ENCODE data around the gene CASTOR1.
A peak's percentile ranks its signal among the peaks of the same experiment; 100 is the strongest.

Gene CASTOR1

DNA sequence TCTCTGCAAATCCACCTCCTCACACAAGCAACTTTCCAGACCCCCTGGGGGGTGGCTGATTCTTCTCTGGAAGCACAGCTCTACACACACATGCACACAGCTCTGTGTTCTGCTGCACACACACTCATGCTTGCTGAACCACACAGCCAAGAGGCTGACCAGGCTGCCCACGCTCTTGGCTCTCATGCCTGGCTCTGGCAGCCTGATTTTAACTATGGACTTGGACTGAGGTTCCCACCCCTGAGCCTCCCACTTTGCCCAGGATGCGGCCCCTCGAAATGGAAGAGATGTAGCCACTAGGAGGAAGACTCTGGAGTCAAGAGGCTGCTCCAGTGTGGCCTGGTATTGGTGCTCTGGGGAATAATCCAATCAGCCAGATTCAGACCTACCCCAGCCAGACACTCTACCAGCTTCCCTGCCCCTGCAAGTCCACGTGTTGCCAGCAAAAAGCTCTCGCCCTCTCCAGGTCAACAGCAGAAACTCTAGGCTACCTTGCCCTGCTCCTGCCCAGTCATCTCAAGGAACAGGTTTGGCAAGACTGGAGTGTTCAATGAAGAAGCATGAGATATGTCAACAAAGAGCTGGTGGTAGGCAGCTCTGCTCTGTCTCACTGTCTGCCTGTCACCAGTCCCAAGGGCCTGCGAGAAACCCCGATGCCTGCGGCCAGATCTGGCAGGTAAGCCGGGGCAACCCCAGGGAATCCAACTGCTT lies 8.8 kb upstream of the CASTOR1 start:
- no peak for DNase-seq

DNA sequence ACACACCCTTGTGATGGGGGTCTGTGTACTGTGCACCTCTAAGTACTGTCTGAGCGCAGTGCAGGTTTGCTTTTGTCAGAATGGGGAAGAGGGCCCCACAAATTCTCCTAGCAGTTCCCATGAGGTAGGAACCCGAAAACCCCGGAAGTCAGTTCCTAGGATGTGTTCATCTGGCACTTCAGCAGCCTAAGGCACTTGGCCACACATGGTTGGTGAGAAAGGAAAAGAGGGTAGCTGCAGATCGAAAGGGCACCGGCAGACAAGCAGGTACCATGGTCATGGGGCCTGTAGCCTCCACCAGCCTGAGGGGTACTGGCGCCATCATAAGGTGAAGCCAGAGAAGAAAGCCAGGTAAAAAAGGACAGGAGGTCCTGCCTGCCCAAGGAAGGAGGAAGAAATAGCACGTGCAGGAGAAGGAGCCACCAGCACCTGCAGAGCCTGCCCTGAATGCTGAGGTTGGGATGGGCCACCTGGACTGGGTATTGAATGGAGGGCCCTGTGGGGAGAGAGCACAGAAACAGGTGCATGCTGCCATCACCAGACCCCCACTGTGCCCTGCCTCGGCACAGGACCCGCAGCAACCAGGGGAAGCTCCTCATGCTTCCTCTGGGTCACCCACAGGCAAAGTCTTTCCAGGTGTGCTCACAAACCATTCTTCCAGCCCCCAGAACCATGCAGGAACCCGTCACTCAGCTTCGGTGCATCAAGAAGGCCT lies 8.1 kb upstream of the CASTOR1 start:
- DNase-seq, result no peak

DNA sequence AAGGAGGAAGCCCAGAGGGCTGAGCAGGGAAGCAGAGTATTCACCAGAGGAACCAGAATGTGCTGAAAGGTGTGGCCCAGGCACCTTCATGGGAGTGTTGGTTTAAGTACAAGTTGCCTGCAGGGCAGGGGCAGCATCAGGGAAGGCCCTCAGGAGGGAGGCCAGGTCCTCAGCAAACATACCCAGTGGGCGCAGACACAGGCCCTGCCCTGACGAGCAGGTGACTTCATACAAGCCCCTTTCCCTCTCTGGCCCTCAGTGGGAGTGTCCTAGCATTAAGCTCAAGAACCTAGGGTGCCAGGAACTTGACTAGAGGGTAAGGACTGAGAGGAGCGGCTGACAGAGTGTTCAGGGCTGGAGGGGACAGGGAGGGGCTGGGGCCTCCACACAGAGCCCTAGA lies 7.5 kb upstream of the CASTOR1 start:
- no peak for DNase-seq

DNA sequence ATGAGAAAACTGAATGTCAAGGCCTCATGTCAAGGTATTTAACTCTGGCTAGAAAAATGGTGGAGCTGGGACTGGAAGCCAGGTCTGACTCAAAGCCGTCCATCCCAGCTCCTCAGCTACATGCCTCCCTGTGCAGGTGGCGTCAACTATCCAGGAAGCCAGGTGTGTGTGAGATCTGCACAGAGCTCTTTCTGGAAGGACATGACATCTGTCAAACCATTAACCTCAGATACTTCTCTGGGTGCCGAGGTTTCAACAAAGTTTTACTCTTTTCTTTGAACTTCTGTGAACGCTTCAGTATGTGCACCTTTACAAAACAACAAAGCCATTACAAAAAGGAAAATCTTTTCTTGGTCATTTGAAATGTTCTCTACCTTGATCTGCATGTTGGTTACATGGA lies 7.0 kb upstream of the CASTOR1 start:
- no peak for DNase-seq

DNA sequence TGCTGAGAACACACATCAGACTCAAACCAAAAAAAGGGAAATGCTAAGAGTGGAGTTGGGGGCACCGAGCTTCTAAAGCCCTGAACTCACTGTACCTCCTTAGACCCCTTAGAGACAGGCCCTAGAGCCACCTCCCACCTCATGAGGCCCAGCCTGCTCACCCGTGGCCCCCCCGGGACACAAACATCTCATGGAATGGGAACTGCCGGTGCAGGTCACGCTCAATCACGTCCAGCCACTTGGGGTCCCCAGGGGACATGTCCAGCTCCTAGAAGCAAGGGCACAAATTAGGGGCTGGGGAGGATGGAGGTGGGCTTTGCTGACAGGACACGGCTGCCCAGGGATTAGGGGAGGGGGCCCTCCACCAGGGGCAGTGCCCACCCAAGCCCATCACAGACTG lies 6.3 kb upstream of the CASTOR1 start:
- no peak for DNase-seq

DNA sequence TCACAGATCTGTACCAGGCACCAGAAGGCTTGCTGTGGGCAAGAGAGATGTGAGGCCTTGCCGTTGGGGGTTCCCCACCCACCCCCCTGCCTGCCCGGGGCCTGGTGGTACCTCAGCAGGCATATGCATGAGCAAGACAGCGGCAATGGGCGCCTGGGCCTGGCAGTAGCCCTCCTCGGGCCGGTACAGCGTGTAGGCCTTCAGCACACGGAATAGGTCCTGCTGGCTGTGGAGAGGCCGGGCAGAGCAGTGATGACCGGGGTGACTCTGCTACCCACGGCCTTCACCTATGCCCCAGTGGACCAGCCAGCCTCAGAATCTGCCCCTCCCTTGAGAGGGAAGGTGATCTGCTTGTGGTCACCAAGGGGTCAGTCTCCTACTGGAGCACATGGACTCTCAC lies 5.5 kb upstream of the CASTOR1 start:
- DNase-seq, result no peak

DNA sequence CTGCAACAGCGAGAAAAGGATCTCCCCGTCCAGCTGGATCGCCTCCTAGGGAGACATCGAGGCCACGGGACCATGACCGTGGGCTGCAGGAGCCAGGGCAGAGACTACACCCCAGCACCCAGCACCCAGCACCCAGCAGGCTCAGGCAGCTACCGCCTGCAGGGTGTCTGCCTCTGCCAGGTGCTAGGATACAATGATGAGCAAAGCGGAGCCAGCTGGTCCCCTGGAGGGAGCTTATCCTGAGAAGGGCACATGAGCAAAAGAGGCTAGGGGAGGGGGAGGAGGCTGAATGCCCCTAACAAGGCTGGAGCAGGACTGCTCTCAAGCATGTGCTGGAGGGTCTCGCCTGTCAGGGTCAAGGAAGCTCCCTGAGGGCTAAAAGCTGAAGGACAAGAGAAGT lies 4.8 kb upstream of the CASTOR1 start:
- DNase-seq, result no peak

DNA sequence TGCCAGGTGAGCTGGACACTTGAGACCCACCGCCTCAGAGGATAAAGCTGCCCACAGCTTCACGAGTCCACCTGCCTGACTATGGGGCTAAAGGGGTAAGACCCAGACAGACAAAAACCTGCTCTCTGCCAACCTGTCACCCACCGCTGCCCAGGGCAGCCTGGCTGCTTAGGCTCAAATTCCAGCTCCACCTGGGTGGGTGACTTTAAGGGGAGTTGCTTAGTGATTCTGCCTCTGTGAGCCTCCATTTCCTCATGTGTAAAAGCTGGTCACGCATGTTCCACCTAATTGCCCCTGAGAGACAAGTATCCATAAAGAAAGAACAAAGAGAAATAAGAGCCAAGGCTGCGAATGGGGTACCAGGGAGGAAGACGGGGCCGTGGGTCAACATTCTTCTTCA lies 3.7 kb upstream of the CASTOR1 start:
- DNase-seq, result no peak

DNA sequence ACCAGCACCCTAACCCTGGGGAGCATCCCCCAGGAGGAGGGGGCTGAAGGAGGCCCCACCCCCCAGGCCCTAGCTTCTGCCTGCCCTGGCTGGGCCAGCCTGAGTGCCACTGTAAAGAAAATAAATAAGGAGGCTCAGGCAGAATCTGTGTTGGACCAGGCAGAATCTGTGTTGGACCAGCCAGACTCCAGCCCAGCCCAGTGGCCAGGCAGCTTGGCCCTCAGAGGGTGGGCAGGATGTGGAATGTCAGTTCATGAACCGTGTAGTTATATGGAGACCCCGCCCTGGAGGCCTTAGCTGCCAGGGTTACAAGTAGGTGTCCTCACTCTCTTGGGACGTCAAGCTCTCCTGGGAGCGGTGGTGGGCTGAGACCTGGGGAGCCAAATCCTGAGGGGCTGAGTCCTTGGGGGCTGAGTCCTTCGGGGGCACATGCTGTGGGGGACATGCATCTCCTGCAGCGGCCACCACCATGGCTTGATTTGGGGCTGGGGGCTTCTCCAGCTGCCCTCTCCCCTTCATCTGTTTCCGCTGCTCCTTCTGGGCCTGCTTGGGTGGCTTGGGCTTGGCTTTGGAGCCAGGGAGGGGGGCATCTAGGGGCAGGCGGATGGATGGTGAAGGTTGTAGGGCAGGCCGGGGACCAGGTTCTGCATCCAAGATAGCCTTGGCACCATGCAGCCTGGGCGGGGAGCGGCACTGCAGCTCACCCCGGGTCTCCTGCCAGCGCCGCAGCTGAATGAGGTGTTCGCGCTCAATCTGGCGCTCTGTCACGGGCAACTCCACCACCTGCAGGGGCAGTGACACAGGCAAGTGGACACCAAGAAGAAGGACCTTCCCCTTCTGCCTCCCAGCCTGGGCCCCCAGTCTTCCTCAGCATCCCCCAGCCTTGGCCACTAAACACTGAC lies 3.0 kb upstream of the CASTOR1 start:
- no peak for DNase-seq

DNA sequence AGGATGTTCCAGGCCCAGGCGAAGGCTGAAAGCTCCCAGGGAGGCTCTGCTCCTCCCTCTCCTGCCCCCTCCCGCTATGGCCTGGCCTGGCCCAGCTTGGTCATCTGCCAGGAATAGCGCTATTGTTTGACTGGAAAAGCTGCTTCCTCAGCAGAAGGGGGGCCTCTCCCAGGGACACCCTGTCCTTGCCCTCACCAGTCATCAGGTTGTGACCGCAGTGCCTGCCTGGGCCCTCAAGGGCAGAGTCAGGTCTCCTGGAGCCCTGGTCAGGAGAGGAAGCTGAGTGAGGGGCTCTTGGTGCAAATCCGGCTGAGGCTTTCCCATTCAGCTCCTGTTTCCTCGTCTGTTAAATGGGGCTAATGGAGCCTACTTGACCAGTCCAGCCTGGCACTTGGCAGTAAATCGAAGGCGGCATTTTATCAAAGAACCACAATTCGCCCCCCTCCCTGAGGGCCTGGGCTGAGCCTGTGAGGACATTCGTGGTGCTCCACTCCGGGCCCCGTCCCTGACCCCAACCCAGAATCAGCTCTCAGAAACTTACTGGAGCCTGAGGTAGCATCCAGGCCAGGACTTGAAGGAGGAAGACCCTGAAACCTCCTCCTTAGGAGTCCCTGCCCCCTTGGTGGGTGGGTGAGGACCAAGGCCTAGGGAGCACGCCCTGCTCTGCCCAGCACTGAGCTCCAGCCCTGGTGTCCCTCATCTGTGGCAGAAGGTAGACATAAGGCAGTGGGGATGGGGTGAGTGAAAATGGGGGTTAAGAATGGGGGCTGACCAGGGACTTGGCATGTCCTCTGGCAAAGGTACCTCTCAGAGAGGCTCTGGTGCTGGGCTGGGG lies 2.0 kb upstream of the CASTOR1 start:
- no peak for DNase-seq

DNA sequence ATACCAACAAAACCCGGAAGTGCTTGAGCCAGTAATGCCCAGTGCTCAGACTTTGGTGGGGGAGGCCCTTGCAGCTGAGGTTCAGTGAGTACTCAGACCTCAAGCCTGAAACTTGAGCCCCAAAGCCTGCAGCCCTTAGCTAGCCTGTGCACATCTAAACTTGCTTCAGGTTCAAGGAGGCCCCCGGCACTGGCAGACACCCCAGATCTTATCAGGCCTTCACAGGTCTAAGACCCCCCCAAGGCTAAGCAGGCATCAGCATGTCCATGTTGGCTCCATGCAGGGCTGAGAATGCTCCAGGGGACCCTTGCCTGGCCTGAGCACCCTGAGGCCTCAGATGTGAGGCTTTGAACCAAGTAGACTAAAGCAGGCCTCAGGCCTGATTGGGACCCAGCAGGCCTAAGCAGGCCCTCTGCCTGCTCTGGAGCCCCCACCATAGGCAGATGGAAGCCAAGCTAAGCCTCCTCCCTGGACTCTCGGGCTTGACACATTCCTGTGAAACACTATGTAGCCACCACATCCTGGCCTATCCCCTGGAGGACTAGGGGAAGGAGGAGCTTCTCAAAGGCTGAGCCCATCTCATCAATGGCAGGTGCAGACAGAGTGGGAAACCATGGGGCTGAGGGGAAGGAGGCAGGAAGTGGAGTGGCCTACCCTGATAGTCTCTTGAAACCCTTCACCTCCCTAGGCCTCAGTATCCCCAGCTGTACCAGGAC lies 1.2 kb upstream of the CASTOR1 start:
- DNase-seq, result no peak

DNA sequence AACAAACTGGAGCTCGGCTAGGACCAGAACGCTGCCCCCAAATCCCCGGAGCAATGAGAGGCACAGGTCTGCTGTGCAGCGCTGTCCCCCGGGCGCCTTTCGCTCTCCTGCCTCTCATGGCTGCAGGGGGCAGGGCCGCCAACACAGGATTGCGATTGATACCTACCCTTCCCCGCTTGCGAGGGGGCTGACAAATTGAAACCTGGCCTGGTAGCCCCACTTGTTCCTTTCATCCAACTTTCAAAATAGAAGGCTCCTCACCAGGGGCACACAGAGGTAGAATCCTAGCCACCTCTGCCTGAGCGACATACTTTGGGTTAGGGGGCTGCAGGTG lies 642 bp upstream of the CASTOR1 start:
- no peak for DNase-seq

DNA sequence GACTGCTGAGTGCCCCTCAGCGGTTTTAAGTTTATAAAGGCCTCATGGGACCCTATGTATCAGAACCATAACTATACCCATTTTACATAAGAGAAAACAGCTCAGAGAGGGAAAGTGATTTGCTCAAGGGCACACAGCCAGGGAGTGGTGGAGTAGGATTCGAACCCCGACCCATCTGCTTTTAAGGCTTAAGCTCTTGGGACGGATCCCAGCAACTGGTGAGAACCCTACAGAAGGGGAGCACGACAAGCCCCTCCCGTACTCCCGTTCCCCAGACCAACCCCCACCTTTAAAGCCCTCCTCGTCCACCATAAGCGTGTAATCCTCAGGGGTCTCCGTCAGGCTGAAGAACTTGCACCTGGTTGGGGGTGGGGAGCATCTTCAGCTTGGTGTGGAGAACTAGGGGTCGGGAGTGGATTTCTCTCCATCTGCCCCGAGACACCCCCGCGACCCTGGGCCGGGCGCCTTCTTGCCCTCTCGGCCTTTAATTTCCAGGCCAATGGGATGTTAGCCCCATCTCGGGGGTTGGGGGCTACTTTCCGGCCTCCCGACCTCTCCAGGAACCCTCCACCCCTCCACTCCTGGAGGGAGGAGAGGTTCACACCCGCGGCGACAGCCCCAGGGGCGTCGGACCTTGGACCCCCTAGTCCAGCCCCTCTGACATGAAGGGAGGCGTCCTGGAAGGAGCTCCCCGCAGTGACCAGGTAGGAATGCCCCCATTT lies 725 bp downstream of the CASTOR1 start:
- DNase-seq, result no peak

DNA sequence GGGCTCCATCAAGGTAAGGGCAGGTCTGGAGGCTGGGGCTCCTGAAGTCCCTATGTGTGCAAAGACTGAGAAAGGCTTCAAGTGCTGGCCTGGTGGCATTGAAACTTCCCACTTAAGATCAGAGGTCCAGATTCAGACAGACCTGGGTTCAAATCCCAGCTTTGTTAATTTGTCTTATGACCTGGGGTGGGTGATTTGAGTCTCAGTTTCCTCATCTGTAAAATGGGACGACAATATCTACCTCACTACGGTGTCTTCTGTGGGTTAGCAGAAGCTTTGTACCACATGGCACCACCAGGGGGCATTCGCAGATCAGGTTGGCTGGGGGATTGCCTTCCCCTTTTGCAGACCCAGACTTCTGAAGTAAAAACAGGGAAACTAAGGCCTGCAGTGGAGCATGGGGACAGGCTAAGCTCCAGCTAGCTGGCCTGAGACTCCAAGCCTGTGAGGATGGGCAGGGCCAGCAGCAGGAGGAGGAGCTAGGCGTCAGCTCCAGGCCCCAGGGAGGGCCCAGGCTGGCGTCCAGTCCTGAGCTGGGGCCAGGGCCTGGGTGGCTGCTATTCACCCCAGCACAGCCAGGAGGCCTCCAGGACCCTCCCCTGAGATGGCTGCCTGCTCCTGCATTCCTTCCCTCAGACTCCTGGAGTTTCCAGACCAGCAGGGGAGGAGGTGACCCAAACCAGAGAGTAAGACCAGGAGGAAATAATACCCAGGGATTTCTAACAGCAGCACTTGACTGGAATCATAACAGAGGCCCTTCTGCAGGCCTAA lies 1.5 kb downstream of the CASTOR1 start:
- DNase-seq, result peak; percentile 90

DNA sequence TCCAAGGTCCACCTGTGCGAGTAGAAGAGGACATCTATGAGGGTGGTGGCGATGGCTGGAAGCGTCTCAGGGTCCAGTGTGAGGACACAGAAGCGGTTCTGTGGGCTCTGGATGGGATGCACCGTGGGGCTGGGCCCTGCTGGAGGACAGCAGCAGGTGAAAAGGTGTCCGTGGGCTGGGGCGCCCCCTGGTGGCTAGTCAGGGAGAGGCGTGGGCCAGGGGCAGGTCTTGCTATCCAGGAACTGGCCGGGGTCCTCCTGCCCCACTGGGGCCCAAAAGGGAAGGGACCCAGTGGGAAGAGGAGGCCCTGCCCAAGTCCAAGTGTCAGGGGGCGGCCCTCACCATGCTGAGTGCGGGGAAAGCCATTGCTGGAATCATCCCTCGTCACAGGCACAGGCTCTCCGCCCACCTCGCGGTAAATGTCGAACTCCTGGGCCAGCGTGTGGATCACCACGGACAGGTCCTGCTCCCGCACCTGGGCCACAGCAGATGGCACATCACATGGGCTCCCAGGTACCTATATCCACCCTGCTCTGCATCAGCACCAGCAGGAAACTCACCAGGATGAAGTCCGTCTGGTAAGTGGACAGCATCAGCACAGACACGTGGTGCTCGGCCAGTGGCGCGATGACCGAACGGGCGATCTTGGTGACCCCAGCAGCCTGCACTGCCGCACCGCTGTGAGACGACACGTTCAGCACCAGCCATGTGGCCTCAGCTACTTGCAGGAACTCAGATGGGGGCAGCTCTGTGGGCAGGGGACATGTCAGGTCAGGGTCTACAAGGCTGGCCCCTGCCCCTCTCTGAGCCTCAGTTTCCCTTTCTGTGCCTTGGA lies 2.3 kb downstream of the CASTOR1 start:
- peak; percentile 86 for DNase-seq

DNA sequence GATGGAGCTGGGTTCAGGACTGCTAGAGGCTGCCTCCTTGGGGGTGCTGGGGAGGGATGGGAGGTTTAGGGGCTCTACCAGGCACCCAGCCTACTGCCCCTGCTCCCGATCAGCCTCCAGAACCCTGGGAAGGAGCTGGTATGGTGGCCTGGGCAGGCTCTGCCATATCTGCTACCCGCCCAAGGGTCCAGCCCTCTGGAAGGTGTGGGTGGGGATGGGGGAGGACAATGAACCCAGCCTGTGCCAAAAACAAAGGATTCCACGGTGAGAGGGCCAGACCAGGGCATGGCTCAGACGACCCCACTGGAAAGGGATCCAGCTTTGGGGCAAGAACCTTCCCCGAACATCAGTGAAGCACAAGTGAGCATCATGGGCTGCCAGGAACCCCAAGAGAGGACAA lies 3.0 kb downstream of the CASTOR1 start:
- DNase-seq, result no peak

DNA sequence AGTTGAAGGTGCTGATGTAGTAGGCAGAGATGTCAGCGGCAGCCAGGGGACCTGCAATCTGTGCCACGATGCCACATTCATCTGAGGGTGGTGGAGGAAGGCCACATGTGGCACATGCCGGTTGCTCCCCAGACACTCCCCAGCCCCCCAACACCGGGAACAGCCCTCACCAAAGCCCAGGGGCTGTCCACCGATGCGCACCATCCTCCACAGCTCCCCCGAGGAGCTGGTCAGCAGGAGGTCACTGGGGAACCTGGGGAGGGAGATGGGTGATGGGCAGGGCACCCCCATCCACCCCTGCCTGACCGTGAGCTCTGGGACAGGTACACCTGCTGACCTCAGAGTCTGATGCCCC lies 3.5 kb downstream of the CASTOR1 start:
- DNase-seq, result no peak

DNA sequence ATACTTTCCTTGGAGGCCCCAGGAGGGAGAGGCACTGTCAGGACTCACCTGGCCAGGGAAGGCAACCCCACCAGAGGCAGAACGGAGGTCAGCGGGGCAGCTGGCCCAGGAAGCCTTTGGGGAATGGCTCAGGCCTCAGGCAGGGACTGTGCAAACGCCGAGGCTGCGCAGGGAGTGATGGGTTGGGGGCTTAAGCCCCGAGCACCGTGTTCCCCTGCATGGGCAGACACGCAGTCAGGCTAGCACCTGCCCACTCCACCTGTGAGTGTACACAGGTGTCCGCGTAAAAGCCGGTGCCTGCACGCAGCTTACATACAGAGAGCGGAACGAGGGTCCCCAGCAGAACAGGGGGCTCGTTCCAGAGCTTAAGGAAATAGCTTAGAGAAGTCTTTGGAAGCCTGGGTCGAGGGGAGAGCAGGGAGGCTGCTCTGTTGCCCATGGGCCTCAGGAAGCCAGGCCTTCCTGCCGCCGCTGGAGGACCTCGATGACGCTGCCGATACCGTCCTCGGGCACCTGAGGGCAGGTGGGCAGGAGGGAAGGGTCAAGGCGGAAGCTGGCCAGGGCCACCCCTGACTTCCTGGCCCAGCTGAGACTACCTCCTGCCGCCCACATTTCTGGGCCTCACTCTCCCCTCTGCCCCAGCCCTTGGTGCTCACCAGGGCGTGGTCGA lies 4.0 kb downstream of the CASTOR1 start:
- DNase-seq, result no peak

DNA sequence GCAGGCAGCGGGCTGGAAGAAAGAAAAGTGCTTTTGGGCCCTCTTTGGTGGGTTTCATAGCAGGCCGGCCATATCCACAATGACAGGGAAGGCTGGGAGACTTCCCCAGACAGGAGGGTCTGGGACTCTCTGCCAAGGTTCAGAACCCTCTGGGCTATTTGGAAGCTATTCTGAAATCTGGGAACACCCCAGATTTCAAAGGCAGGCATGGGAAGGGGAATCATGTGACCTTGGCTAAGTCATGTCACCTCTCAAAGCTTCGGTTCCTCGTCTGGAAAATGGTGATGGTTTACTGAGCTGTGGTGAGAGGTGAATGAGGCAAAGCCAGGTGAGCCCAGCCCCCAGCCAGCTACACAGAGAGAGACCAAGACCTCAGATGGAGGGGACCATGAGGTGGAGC lies 4.6 kb downstream of the CASTOR1 start:
- no peak for DNase-seq
